ENCODE results near the gene EPHA3.

Gene EPHA3

GRCh38 chr3:89252860-89253259, 145.4 kb downstream of the EPHA3 start:
- Histone ChIP-seq H3K27ac (ENCODE audit: low read depth, low read length, poor library complexity, severe bottlenecking) (no peak overlapping the region), H3K9me3 (ENCODE audit: low read length) (no peaks in the 10 kb centered on the region), H3K4me1 (ENCODE audit: insufficient read depth, low read length, severe bottlenecking) (peaks cover 8% of the 10 kb centered on the region), H3K79me2 (ENCODE audit: insufficient read depth, low read length) (no peaks in the 10 kb centered on the region), H3K9ac (ENCODE audit: low read length) (no peak overlapping the region), H3K27me3 (ENCODE audit: insufficient read depth, low read length) (no peaks in the 10 kb centered on the region), H3K4me2 (ENCODE audit: low read length) (no peak overlapping the region), H3K4me3 (ENCODE audit: low read depth, low read length, poor library complexity, severe bottlenecking) (no peak overlapping the region), H3K9me2 (ENCODE audit: low read depth, low read length) (no peaks in the 10 kb centered on the region), H2AFZ (ENCODE audit: low read length) (no peak overlapping the region), H3K36me3 (ENCODE audit: insufficient read depth, low read length) (no peaks in the 10 kb centered on the region), H4K20me1 (ENCODE audit: insufficient read depth, low read length) (no peaks in the 10 kb centered on the region), H3F3A (ENCODE audit: insufficient read depth, low read length) (no peaks in the 10 kb centered on the region)
- no peak for TF ChIP-seq CTCF (IDR thresholded peaks at IDR 0.05; ENCODE audit: low read length)
- TF ChIP-seq EZH2 (IDR thresholded peaks at IDR 0.05; ENCODE audit: borderline replicate concordance, low read length) = no peak

- Histone ChIP-seq H3K9me2 (ENCODE audit: low read depth, low read length) (no peaks in the 10 kb centered on the region), H3K9ac (ENCODE audit: low read length) (no peak overlapping the region), H4K20me1 (ENCODE audit: insufficient read depth, low read length) (no peaks in the 10 kb centered on the region), H3K4me2 (ENCODE audit: low read length) (no peak overlapping the region), H3K79me2 (ENCODE audit: insufficient read depth, low read length) (no peaks in the 10 kb centered on the region), H3F3A (ENCODE audit: insufficient read depth, low read length) (no peaks in the 10 kb centered on the region), H3K4me3 (ENCODE audit: low read depth, low read length, poor library complexity, severe bottlenecking) (no peak overlapping the region), H3K9me3 (ENCODE audit: low read length) (no peaks in the 10 kb centered on the region), H3K36me3 (ENCODE audit: insufficient read depth, low read length) (no peaks in the 10 kb centered on the region), H3K27me3 (ENCODE audit: insufficient read depth, low read length) (no peaks in the 10 kb centered on the region), H2AFZ (ENCODE audit: low read length) (no peak overlapping the region), H3K27ac (ENCODE audit: low read depth, low read length, poor library complexity, severe bottlenecking) (no peak overlapping the region), H3K4me1 (ENCODE audit: insufficient read depth, low read length, severe bottlenecking) (no peaks in the 10 kb centered on the region)
- TF ChIP-seq CTCF (IDR thresholded peaks at IDR 0.05; ENCODE audit: low read length) = no peak
- no peak for TF ChIP-seq EZH2 (IDR thresholded peaks at IDR 0.05; ENCODE audit: borderline replicate concordance, low read length)
These were observed 149.0 kb downstream of the EPHA3 start for GRCh38 chr3:89256395-89256794.

GRCh38 chr3:89256882-89257281, 149.5 kb downstream of the EPHA3 start:
- no peak for TF ChIP-seq EZH2 (IDR thresholded peaks at IDR 0.05; ENCODE audit: borderline replicate concordance, low read length)
- TF ChIP-seq CTCF (IDR thresholded peaks at IDR 0.05; ENCODE audit: low read length) = no peak

More at GRCh38 chr3:89256882-89257281, 149.5 kb downstream of the EPHA3 start:
- Histone ChIP-seq H3F3A (ENCODE audit: insufficient read depth, low read length) (no peaks in the 10 kb centered on the region), H3K27me3 (ENCODE audit: insufficient read depth, low read length) (no peaks in the 10 kb centered on the region), H3K4me1 (ENCODE audit: insufficient read depth, low read length, severe bottlenecking) (no peaks in the 10 kb centered on the region), H3K36me3 (ENCODE audit: insufficient read depth, low read length) (no peaks in the 10 kb centered on the region), H3K9ac (ENCODE audit: low read length) (no peak overlapping the region), H2AFZ (ENCODE audit: low read length) (no peak overlapping the region), H4K20me1 (ENCODE audit: insufficient read depth, low read length) (no peaks in the 10 kb centered on the region), H3K4me3 (ENCODE audit: low read depth, low read length, poor library complexity, severe bottlenecking) (no peak overlapping the region), H3K9me3 (ENCODE audit: low read length) (no peaks in the 10 kb centered on the region), H3K4me2 (ENCODE audit: low read length) (no peak overlapping the region), H3K9me2 (ENCODE audit: low read depth, low read length) (no peaks in the 10 kb centered on the region), H3K79me2 (ENCODE audit: insufficient read depth, low read length) (no peaks in the 10 kb centered on the region), H3K27ac (ENCODE audit: low read depth, low read length, poor library complexity, severe bottlenecking) (no peak overlapping the region)

All from OCI-LY1 (cell line).